GM19372 (cell line): Measurements from ENCODE around the gene SLC41A3.
"Not testable (repeated sequence)": the region's sequence is repeated elsewhere in the genome, so short reads cannot be mapped to it uniquely, and the experiment has no call there.

Experiments
- ATAC-seq: cut with Tn5 transposase; IDR thresholded peaks from one replicate; pipeline ENCODE4 v1.9.1; 2021; ENCODE audit warnings: mild to moderate bottlenecking, low read depth, moderate library complexity; ENCODE audit not compliant: unreplicated experiment

Gene SLC41A3

DNA sequence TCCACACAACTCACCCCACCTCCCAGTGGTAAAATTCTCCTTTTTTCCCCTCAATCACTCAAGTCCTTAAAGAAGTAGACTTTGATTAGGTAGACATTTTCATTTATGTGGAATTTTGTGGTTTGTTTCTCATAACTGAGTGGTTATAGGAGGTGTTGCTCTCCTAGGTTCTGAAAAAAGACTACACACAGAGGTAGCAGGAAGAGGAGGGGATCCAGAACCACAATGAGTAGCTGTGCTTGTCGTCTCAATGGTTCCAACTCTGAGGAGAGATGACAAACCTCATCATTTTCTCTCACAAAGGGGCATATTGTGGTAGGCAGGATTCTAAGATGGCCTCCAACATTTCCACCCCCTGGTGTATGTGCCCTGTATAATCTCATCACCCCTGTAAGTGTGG lies 120.1 kb downstream of the SLC41A3 start:
- ATAC-seq = not testable (repeated sequence)

DNA sequence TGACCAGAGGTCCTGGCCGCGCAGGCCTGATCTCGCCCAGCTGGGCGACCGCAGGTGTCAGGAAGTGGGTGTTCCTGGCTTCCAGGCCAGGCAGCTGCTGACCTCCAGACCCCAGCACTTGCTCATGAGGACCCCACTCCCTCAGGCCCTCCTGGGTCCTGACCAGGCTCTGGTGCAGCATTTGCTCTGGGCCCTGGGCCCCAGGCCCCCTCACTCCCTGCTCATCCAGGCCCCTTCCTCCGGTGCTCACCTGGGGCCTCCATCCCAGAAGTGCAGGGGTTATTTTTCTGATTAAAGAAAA lies 122.7 kb downstream of the SLC41A3 start:
- no peak for ATAC-seq

DNA sequence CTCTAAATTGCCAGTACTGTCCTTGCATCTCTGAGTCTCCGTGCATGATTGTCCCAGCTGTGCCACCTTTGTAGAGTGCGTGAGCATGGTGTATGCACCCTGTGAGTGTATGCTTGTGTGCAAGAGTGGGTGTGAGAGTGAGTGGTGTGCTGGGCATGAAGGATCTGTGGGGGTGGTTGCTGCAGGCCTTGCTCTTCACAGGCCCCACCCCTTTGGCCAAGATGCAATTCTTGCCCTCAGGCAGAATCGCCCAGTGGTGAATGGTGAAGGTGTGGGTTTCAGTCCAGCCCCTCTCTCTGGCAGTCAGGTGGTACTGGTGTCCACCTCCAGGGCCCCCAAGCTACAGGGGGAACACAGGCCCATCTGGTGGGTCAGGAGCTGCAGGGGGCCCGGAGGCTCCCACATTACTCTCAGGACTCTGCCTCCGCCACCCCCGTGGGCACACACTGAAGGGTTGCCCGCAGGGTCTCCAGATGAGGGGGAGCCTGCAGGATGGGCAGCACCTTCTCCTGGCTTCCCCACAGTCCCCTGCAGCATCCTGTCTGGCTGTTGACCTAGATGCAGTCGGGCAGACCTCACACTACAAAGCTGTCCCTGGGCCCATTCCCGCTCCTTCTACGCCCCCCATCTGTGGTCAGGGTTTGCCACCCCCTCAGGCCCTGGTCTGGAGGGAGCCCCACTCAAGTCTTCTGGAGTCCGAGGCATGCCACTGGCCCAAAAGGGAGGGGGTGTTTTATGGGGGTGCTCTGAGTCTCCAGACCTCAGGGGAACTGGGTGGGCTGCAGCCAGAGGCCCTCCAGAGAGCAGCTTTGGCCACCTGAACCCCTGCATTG lies 123.3 kb downstream of the SLC41A3 start:
- ATAC-seq = no peak

DNA sequence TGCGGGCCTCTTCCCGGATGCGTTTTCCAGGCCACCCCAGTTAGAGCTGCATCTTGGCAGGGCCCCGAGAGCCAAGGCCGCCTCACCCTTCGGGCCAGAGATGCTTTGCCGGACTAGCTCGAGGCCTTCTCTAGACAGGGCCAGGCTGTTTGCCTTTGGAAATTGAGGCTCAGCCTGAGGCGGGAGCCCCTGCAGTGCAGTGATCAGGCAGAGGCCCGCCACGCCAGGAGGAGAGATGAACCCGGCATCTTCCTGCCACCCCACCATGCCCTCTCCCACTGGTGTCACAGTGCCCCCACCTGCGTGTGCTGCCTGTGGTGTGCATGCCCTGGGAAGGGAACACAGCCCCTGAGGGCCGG lies 123.9 kb downstream of the SLC41A3 start:
- no peak for ATAC-seq

DNA sequence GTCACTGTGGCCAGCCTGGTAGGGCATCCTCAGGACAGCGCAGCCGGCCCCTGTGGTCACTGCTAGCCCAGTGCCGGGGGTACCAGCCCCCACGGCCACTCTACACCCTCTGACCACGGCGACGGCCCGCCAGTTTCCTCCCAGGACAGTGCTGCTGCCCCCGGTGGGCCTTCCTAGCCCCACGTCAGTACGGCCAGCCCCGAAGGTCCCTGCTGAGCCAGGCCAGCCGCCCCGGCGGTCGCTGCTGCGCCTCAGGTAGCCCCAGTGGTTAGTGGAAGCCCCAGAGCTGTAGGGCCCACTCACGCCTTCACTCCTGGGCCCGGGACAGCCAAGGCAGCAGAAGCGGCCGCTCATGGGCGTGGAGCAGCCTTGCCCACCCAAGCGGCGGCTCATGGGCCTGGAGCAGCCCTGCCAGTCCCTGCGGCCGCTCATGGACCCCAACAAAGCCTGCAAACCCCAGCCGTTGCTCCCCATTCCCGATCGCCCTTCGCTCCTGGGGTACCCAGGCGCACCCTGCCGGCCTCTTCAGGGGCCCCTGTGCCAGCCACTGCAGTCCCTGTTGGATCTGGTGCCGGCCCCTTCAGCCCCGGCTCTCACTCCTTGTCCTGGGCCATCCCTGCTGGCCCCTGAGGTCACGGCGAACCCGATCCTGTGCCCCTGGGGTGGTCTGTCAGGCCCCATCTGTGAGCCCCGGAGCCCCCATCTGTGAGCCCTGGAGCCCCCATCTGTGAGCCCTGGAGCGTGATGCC lies 124.4 kb downstream of the SLC41A3 start:
- ATAC-seq = no peak

DNA sequence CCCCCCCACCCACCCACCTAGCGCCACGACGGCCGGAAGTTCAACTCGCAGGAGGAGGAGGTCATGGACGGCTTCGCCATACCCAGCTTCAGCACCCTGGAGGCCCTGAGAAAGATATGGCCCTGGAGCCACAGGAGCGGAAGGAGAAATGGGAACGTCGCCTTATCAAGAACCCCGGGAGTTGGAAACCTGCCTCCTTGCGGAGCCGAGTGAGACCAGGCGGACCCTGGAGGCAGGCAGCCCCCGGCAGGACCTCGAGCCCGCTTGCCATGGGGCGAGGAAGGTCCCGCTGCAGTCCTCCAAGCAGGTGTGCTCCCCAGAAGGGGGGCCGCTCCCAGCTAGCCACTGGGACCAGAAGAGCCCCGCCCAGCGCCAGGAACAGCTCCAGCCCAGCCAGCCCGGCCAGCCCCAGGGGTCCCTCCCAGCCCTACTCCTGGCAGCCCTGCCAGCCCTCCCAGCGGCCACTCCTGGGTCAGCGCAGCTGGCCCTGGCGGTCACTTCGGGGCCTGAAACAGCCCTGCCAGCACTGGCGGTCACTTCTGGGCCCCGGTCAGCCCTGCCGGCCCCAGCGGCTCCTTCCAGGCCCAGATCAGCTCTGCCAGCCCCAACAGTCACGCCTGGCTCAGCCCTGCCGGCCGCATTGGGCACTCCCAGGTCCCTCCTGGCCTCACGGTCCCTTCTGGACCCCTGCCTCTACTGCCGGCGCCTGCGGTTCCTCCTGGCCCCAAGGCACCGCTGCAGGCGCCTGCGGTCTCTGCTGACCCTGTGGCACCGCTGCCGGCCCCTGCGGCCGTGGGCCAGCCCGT lies 125.2 kb downstream of the SLC41A3 start:
- ATAC-seq = no peak

DNA sequence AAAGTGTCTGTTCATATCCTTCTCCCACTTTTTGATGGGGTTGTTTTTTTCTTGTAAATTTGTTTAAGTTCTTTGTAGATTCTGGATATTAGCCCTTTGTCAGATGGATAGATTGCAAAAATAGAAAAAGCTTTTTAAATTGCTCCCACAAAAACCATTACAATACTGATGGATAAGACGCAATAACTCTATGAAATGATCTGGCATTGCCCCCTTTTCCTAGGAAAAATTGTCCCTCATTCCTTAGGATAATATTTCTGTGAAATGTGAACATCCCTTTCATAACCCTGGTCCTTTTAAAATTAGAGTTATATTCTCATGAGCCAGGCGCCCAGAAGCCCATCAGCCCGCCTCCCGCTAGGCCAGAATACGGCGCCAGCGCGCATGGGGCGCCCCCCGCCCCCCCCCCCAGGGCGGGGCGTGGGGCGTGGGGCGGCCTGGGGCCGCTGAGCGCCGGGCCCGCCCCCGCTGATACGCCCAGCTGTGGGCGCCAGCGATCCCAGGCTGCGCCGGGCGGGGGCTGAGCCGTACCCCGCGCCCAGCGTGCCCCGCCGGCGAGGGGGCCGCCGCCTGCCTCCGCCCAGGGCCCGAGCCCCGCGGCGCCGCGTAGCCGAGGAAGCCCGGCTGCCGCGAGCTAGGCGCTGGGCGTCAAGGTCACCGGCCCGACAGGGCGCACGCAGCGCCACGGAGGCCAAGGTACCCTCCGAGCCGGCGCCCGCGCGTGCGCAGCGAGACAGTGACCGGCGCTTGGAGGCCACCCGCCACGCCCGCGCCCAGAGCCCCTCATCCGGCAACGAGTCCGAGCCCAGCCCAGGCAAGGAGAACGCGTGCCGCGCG lies 126.0 kb downstream of the SLC41A3 start:
- ATAC-seq = no peak

DNA sequence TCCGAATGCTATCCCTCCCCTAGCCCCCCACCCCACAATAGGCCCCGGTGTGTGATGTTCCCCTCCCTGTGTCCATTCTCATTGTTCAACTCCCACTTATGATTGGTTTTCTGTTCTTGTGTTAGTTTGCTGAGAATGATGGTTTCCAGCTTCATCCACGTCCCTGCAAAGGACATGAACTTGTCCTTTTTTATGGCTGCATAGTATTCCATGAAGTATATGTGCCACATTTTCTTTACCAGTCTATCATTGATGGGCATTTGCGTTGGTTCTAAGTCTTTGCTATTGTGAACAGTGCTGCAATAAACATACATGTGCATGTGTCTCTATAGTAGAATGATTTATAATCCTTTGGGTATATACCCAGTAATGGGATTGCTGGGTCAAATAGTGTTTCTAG lies 126.9 kb downstream of the SLC41A3 start:
- ATAC-seq = not testable (repeated sequence)
